PC-9 (cell line): ENCODE results near the gene RASGEF1C.

ENCODE experiments used
- CTCF ChIP-seq: fragments of 200-600 bp; sonication (generic); conservative IDR thresholded peaks from 2 replicates; pipeline ENCODE4 v1.6.1; 2017; ENCODE audit warnings: mixed run types, antibody characterized with exemption, mild to moderate bottlenecking, moderate library complexity
- EZH2 ChIP-seq: fragments of 200-600 bp; sonication (generic); IDR thresholded peaks from 2 replicates; pipeline ENCODE4 v1.8.0; 2017; ENCODE audit warnings: antibody characterized with exemption, low read depth

- TF ChIP-seq EZH2 (no peak), CTCF (no peak)
Observed at GRCh38 chr5:180102636-180103035, 106.4 kb downstream of the RASGEF1C start.
